GM19395 (cell line): ENCODE data around the gene TIMM8B.
"Not testable (repeated sequence)": the region's sequence is repeated elsewhere in the genome, so short reads cannot be mapped to it uniquely, and the experiment has no call there.

Experiments used
- ATAC-seq: cut with Tn5 transposase; IDR thresholded peaks from one replicate; pipeline ENCODE4 v1.9.1; 2021; ENCODE audit warnings: mild to moderate bottlenecking, moderate library complexity; ENCODE audit not compliant: unreplicated experiment

Gene TIMM8B

GRCh38 chr11:112086422-112087191, at the start of gene TIMM8B, which contains the start of gene SDHD:
Gene TIMM8B (minus strand): TSS chr11:112086756. CDS start chr11:112086723, 33 bp downstream.
Gene SDHD (plus strand): TSS chr11:112086873. CDS start chr11:112086908, 35 bp downstream.
- peak; percentile 95 for ATAC-seq

- no peak for ATAC-seq
Observed at GRCh38 chr11:112134473-112134872, 47.9 kb upstream of the TIMM8B start.

GRCh38 chr11:112132737-112133136, 46.2 kb upstream of the TIMM8B start:
- ATAC-seq, result no peak

- ATAC-seq, result no peak
Observed at GRCh38 chr11:112129656-112130055, 43.1 kb upstream of the TIMM8B start.

GRCh38 chr11:112128483-112129121, 42.0 kb upstream of the TIMM8B start:
- ATAC-seq, result no peak

- no peak for ATAC-seq
Observed at GRCh38 chr11:112127056-112127455, 40.5 kb upstream of the TIMM8B start.

GRCh38 chr11:112123129-112123528, 36.6 kb upstream of the TIMM8B start:
- ATAC-seq, result no peak

- ATAC-seq, result no peak
Observed at GRCh38 chr11:112121981-112122615, 35.5 kb upstream of the TIMM8B start.

- no peak for ATAC-seq
Observed at GRCh38 chr11:112118176-112118575, 31.6 kb upstream of the TIMM8B start.

- ATAC-seq, result no peak
Observed at GRCh38 chr11:112115386-112115785, 28.8 kb upstream of the TIMM8B start.

GRCh38 chr11:112114460-112114859, 27.9 kb upstream of the TIMM8B start:
- no peak for ATAC-seq

GRCh38 chr11:112113539-112114457, 27.2 kb upstream of the TIMM8B start:
- no peak for ATAC-seq

GRCh38 chr11:112106070-112106469, 19.5 kb upstream of the TIMM8B start:
- no peak for ATAC-seq

GRCh38 chr11:112103446-112103845, 16.9 kb upstream of the TIMM8B start:
- ATAC-seq, result no peak

- ATAC-seq, result no peak
Observed at GRCh38 chr11:112100462-112100861, 13.9 kb upstream of the TIMM8B start.

- no peak for ATAC-seq
Observed at GRCh38 chr11:112097734-112098528, 11.4 kb upstream of the TIMM8B start.

GRCh38 chr11:112096194-112096593, 9.6 kb upstream of the TIMM8B start:
- no peak for ATAC-seq

GRCh38 chr11:112095302-112095701, 8.7 kb upstream of the TIMM8B start:
- not testable (repeated sequence) for ATAC-seq

GRCh38 chr11:112087212-112087611, 656 bp upstream of the TIMM8B start:
- no peak for ATAC-seq
